HUES6 (cell line): Measurements from ENCODE around the gene ARHGEF2.

Experiments used
- H3K27ac ChIP-seq: 2 replicates; pipeline ENCODE4 v1.7.0; 2013; ENCODE audit warnings: low read depth, mild to moderate bottlenecking, low read length, inconsistent platforms
- H3K27me3 ChIP-seq: 2 replicates; pipeline ENCODE4 v1.6.1; 2013; ENCODE audit warnings: low read length; ENCODE audit not compliant: control insufficient read depth, insufficient read depth
- H3K36me3 ChIP-seq: 2 replicates; pipeline ENCODE4 v1.6.1; 2013; ENCODE audit warnings: low read length; ENCODE audit not compliant: control insufficient read depth, insufficient read depth
- H3K4me1 ChIP-seq: 2 replicates; pipeline ENCODE4 v1.6.1; 2013; ENCODE audit warnings: low read length; ENCODE audit not compliant: control insufficient read depth, insufficient read depth
- H3K4me3 ChIP-seq: 2 replicates; pipeline ENCODE4 v1.5.1; 2013; ENCODE audit warnings: low read depth, low read length
- H3K9ac ChIP-seq: one replicate; pipeline ENCODE4 v1.6.1; 2013; ENCODE audit warnings: mild to moderate bottlenecking, low read length
- H3K9me3 ChIP-seq: 2 replicates; pipeline ENCODE4 v1.6.1; 2013; ENCODE audit warnings: low read depth, low read length; ENCODE audit not compliant: control insufficient read depth, insufficient read depth

ARHGEF2 gene

GRCh38 chr1:155951753-155952504 lies 26.4 kb downstream of the ARHGEF2 start:
- H3K36me3 ChIP-seq = peaks cover 80% of the 10 kb centered on the region

GRCh38 chr1:155950829-155951228 lies 27.5 kb downstream of the ARHGEF2 start:
- H3K4me3 ChIP-seq = no peak overlapping the region
- no peaks in the 10 kb centered on the region for H3K27me3 ChIP-seq
- H3K9me3 ChIP-seq = no peaks in the 10 kb centered on the region
- H3K36me3 ChIP-seq = peaks cover 88% of the 10 kb centered on the region
- H3K4me1 ChIP-seq = peaks cover 7% of the 10 kb centered on the region
- no peak overlapping the region for H3K9ac ChIP-seq
- no peak overlapping the region for H3K27ac ChIP-seq

More at GRCh38 chr1:155951753-155952504, 26.4 kb downstream of the ARHGEF2 start:
- Histone ChIP-seq H3K9me3 (no peaks in the 10 kb centered on the region), H3K27me3 (no peaks in the 10 kb centered on the region), H3K27ac (no peak overlapping the region), H3K4me3 (no peak overlapping the region), H3K9ac (no peak overlapping the region), H3K4me1 (no peaks in the 10 kb centered on the region)

- Histone ChIP-seq H3K9me3 (no peaks in the 10 kb centered on the region), H3K27me3 (no peaks in the 10 kb centered on the region), H3K9ac (no peak overlapping the region), H3K4me3 (no peak overlapping the region), H3K36me3 (peaks cover 62% of the 10 kb centered on the region), H3K4me1 (peaks cover 16% of the 10 kb centered on the region), H3K27ac (no peak overlapping the region)
Observed at GRCh38 chr1:155947741-155948140, 30.6 kb downstream of the ARHGEF2 start.

GRCh38 chr1:155947292-155947691 lies 31.1 kb downstream of the ARHGEF2 start:
- no peaks in the 10 kb centered on the region for H3K27me3 ChIP-seq
- H3K9ac ChIP-seq = no peak overlapping the region
- H3K4me3 ChIP-seq = no peak overlapping the region
- no peak overlapping the region for H3K27ac ChIP-seq
- H3K9me3 ChIP-seq = no peaks in the 10 kb centered on the region
- peaks cover 16% of the 10 kb centered on the region for H3K4me1 ChIP-seq
- peaks cover 57% of the 10 kb centered on the region for H3K36me3 ChIP-seq

- Histone ChIP-seq H3K36me3 (peaks cover 51% of the 10 kb centered on the region), H3K9ac (peak overlapping the region; percentile 5), H3K4me1 (peaks cover 16% of the 10 kb centered on the region), H3K9me3 (no peaks in the 10 kb centered on the region), H3K27ac (no peak overlapping the region), H3K27me3 (no peaks in the 10 kb centered on the region), H3K4me3 (no peak overlapping the region)
Observed at GRCh38 chr1:155946633-155947219, 31.6 kb downstream of the ARHGEF2 start.

- no peak overlapping the region for H3K27ac ChIP-seq
- no peaks in the 10 kb centered on the region for H3K9me3 ChIP-seq
- no peak overlapping the region for H3K9ac ChIP-seq
- H3K4me1 ChIP-seq = peaks cover 28% of the 10 kb centered on the region
- H3K4me3 ChIP-seq = no peak overlapping the region
- H3K27me3 ChIP-seq = no peaks in the 10 kb centered on the region
- H3K36me3 ChIP-seq = peaks cover 31% of the 10 kb centered on the region
Observed at GRCh38 chr1:155944444-155944799, 33.9 kb downstream of the ARHGEF2 start.

GRCh38 chr1:155942578-155943141 lies 35.7 kb downstream of the ARHGEF2 start:
- Histone ChIP-seq H3K36me3 (peaks cover 16% of the 10 kb centered on the region), H3K4me3 (no peak overlapping the region), H3K4me1 (peaks cover 28% of the 10 kb centered on the region), H3K9me3 (no peaks in the 10 kb centered on the region), H3K27me3 (no peaks in the 10 kb centered on the region), H3K9ac (no peak overlapping the region), H3K27ac (no peak overlapping the region)

GRCh38 chr1:155941845-155942531 lies 36.4 kb downstream of the ARHGEF2 start:
- H3K27ac ChIP-seq = no peak overlapping the region
- no peaks in the 10 kb centered on the region for H3K27me3 ChIP-seq
- no peaks in the 10 kb centered on the region for H3K9me3 ChIP-seq
- H3K36me3 ChIP-seq = peaks cover 10% of the 10 kb centered on the region
- H3K4me3 ChIP-seq = no peak overlapping the region
- no peak overlapping the region for H3K9ac ChIP-seq
- peaks cover 28% of the 10 kb centered on the region for H3K4me1 ChIP-seq

GRCh38 chr1:155940993-155941844 lies 37.1 kb downstream of the ARHGEF2 start, which contains the start of gene RXFP4:
TSS of gene RXFP4 (plus strand) at chr1:155941638. CDS start at chr1:155941710, 72 bp downstream.
- Histone ChIP-seq H3K27ac (no peak within 1 kb of the TSS), H3K4me1 (peaks cover 25% of the 10 kb centered on the region), H3K9ac (no peak within 1 kb of the TSS)

GRCh38 chr1:155940482-155940992 lies 37.8 kb downstream of the ARHGEF2 start:
- Histone ChIP-seq H3K4me3 (no peak overlapping the region), H3K27ac (no peak overlapping the region), H3K9ac (no peak overlapping the region), H3K9me3 (no peaks in the 10 kb centered on the region), H3K36me3 (no peaks in the 10 kb centered on the region), H3K27me3 (no peaks in the 10 kb centered on the region), H3K4me1 (peaks cover 21% of the 10 kb centered on the region)

More at GRCh38 chr1:155940993-155941844, 37.1 kb downstream of the ARHGEF2 start, which contains the start of gene RXFP4:
- no peaks in the 10 kb centered on the region for H3K27me3 ChIP-seq
- H3K9me3 ChIP-seq = no peaks in the 10 kb centered on the region
- H3K36me3 ChIP-seq = peaks cover 2% of the 10 kb centered on the region
- no peak within 1 kb of the TSS for H3K4me3 ChIP-seq
